SK-N-SH (cell line): ENCODE measurements around the gene SP140. TPM values are rescaled to one million over a fixed set of nuclear protein-coding genes. Genes with fewer than 3 reads are reported as not detected.

Experiments
- CTCF ChIA-PET: fragments of 300-600, 350-600 bp; formaldehyde crosslinking; extraction: SDS; loops from one replicate; lab custom pipeline; 2021; lab: Yijun Ruan, JAX
- POLR2A ChIA-PET: fragments of 350-600 bp; sonication (Branson Sonifier 250); formaldehyde crosslinking; extraction: SDS; loops from one replicate; lab custom pipeline; 2020; ENCODE audit warnings: antibody characterized with exemption, inconsistent platforms; lab: Yijun Ruan, JAX
- DNase-seq: peaks from one replicate; pipeline ENCODE4 v3.0.0; 2012
- H2AFZ ChIP-seq: fragments of 200-600 bp; sonication (generic); 2 replicates; pipeline ENCODE4 v1.8.1; 2016; ENCODE audit warnings: antibody characterized with exemption, mild to moderate bottlenecking, low read depth
- H3F3A ChIP-seq: fragments of 200-600 bp; sonication (generic); replicated peaks from 2 replicates; pipeline ENCODE3; 2016; ENCODE audit warnings: antibody characterized with exemption, mild to moderate bottlenecking; ENCODE audit not compliant: insufficient read depth
- H3K27ac ChIP-seq, 2 experiments: fragments of 200-500 bp in 1 of 2; fragments of 200-600 bp in 1 of 2; sonication (Bioruptor generic) in 1 of 2; sonication (generic), shearing (Covaris generic) in 1 of 2; 2 replicates each; pipeline versions ENCODE4 v1.5.1 to v1.6.1; 2014 to 2016; ENCODE audit warnings: low read depth in 2 of 2, inconsistent platforms in 1 of 2, low read length in 1 of 2, mild to moderate bottlenecking in 1 of 2, mixed read lengths in 1 of 2
- H3K27me3 ChIP-seq: fragments of 200-600 bp; sonication (generic), shearing (Covaris generic); 2 replicates; pipeline ENCODE4 v1.6.1; 2016; ENCODE audit warnings: mixed run types; ENCODE audit not compliant: insufficient read depth
- H3K36me3 ChIP-seq, 2 experiments: fragments of 200-500 bp in 1 of 2; fragments of 200-600 bp in 1 of 2; sonication (Bioruptor generic) in 1 of 2; sonication (generic) in 1 of 2; replicated peaks in 1 of 2; 2 replicates each; pipeline versions ENCODE3 to v1.5.1; 2014 to 2016; ENCODE audit warnings: low read length in 1 of 2, mild to moderate bottlenecking in 1 of 2; ENCODE audit not compliant: insufficient read depth in 2 of 2, control insufficient read depth in 1 of 2
- H3K4me1 ChIP-seq, 2 experiments: fragments of 200-500 bp in 1 of 2; fragments of 200-600 bp in 1 of 2; sonication (Bioruptor generic) in 1 of 2; sonication (generic), shearing (Covaris generic) in 1 of 2; 2 replicates each; pipeline versions ENCODE4 v1.5.1 to v1.6.1; 2014 to 2016; ENCODE audit warnings: low read depth in 1 of 2, low read length in 1 of 2, mixed run types in 1 of 2; ENCODE audit not compliant: insufficient read depth in 2 of 2, control insufficient read depth in 1 of 2
- H3K4me2 ChIP-seq: fragments of 200-600 bp; sonication (generic), shearing (Covaris generic); 2 replicates; pipeline ENCODE4 v1.6.1; 2017; ENCODE audit warnings: mixed run types
- H3K4me3 ChIP-seq, 2 experiments: fragments of 200-500 bp in 1 of 2; fragments of 200-600 bp in 1 of 2; sonication (Bioruptor generic) in 1 of 2; sonication (generic), shearing (Covaris generic) in 1 of 2; 2 replicates each; pipeline versions ENCODE4 v1.5.1 to v1.8.1; 2014 to 2016; ENCODE audit warnings: low read depth in 2 of 2, inconsistent platforms in 1 of 2, low read length in 1 of 2, mild to moderate bottlenecking in 1 of 2, mixed read lengths in 1 of 2, moderate library complexity in 1 of 2
- H3K79me2 ChIP-seq: fragments of 200-600 bp; sonication (generic); 2 replicates; pipeline ENCODE4 v1.8.1; 2017; ENCODE audit warnings: mild to moderate bottlenecking; ENCODE audit not compliant: insufficient read depth
- H3K9ac ChIP-seq: fragments of 200-600 bp; sonication (generic); 2 replicates; pipeline ENCODE4 v1.6.1; 2017; ENCODE audit warnings: mixed run types
- H3K9me2 ChIP-seq: fragments of 200-600 bp; sonication (generic); 2 replicates; pipeline ENCODE4 v1.6.1; 2017; ENCODE audit warnings: mixed run types
- H3K9me3 ChIP-seq: fragments of 200-600 bp; sonication (generic); 2 replicates; pipeline ENCODE4 v1.6.1; 2017; ENCODE audit warnings: mixed run types, mild to moderate bottlenecking, moderate library complexity
- H4K20me1 ChIP-seq: fragments of 200-600 bp; sonication (generic); 2 replicates; pipeline ENCODE4 v1.6.1; 2017; ENCODE audit warnings: mild to moderate bottlenecking, mixed run types; ENCODE audit not compliant: insufficient read depth
- CHD2 ChIP-seq: fragments of 150-350 bp; IDR thresholded peaks from 2 replicates; pipeline ENCODE4 v1.6.1; 2018; ENCODE audit warnings: low read length; ENCODE audit not compliant: partially characterized antibody
- EZH2phosphoT487 ChIP-seq: fragments of 200-600 bp; sonication (generic); IDR thresholded peaks from 2 replicates; pipeline ENCODE4 v1.6.1; 2017; ENCODE audit warnings: low read depth, mixed run types, mild to moderate bottlenecking, antibody characterized with exemption, moderate library complexity, borderline replicate concordance
- JUND ChIP-seq: IDR thresholded peaks from 2 replicates; pipeline ENCODE4 v1.4.0; 2012
- RAD21 ChIP-seq: IDR thresholded peaks from 2 replicates; pipeline ENCODE4 v1.6.1; 2012; ENCODE audit warnings: mild to moderate bottlenecking, low read length
- RXRA ChIP-seq: IDR thresholded peaks from 2 replicates; pipeline ENCODE4 v1.4.0; 2012; ENCODE audit warnings: low read depth, mild to moderate bottlenecking, borderline replicate concordance
- YY1 ChIP-seq: IDR thresholded peaks from 2 replicates; pipeline ENCODE4 v1.4.0; 2012; ENCODE audit warnings: low read depth, mild to moderate bottlenecking
- WGBS: methylation state at CpG from one replicate; pipeline ENCODE4 v1.1.6; 2017; ENCODE audit warnings: low lambda C conversion rate; 5-methylcytosine and 5-hydroxymethylcytosine counted together
- polyA plus RNA-seq, 3 experiments: library from polyadenylated mRNA; depleted of rRNA; stranded (reverse); fragments of >200 nt; gene quantifications; 2 replicates each; pipeline ENCODE4 v1.2.3, GENCODE V29; 2012

Gene SP140
- polyA plus RNA-seq, 1 of the 3 experiments (the other 2 are of a cell fraction), result 0.71 TPM

GRCh38 chr2:230362030-230362691 is 136.6 kb downstream of the SP140 start:
- no peaks in the 10 kb centered on the region for H3K27me3 ChIP-seq
- H3K4me1 ChIP-seq, result no peaks in the 10 kb centered on the region
- no peak for DNase-seq
- no peak overlapping the region for H3K4me2 ChIP-seq
- peaks cover 6% of the 10 kb centered on the region; the same call in 1 of the 2 replicates for H3K9me3 ChIP-seq
- TF ChIP-seq RXRA (no peak), CHD2 (no peak), EZH2phosphoT487 (no peak), RAD21 (no peak), JUND (no peak), YY1 (no peak)
- TF ChIP-seq, all 33 proteins: peak for 0
- Histone ChIP-seq H3K27ac (no peak overlapping the region), H4K20me1 (no peaks in the 10 kb centered on the region), H2AFZ (no peak overlapping the region), H3K79me2 (no peaks in the 10 kb centered on the region), H3K4me3 (no peak overlapping the region), H3K9me2 (no peaks in the 10 kb centered on the region), H3F3A (no peaks in the 10 kb centered on the region), H3K36me3 (peaks cover 25 to 57% of the 10 kb centered on the region in 2 experiments), H3K9ac (no peak overlapping the region)
- POLR2A ChIA-PET, result no interaction called here
- WGBS, result 21% methylated on average over 1 of the region's 1 CpG
- CTCF ChIA-PET, result interaction anchor here (0.6 kb wide), 1 partner anchor 15 kb away, joined by 3 read pairs; no protein-coding TSS in a partner anchor

Other genes with a start within 250 kb of the SP140 start
- 0.73 and 0.90 TPM in 2 replicates for gene SLC16A14, start 156.8 kb upstream of the SP140 start, polyA plus RNA-seq (2012; rRNA removed)
- gene SP110, start 5.8 kb upstream of the SP140 start, polyA plus RNA-seq (2012; rRNA removed), result 7.0 and 10.4 TPM in 2 replicates
- gene SP140L, start 101.5 kb downstream of the SP140 start, polyA plus RNA-seq (2012; rRNA removed), result 13.5 and 18.0 TPM in 2 replicates
- 38.1 and 50.6 TPM in 2 replicates for gene SP100, start 190.5 kb downstream of the SP140 start, polyA plus RNA-seq (2012; rRNA removed)